HAP-1 (cell line): ENCODE data around the gene GDF11.

ENCODE experiments used
- DNase-seq, 2 experiments: peaks; one replicate each; pipeline ENCODE4 v3.0.0-alpha.2; 2016 to 2020; ENCODE audit warnings: low spot score in 2 of 2
- H3K27me3 ChIP-seq: fragments of 250-450 bp; sonication (Bioruptor Pico); 2 replicates; pipeline ENCODE4 v1.5.1; 2020; ENCODE audit warnings: low read depth, mild to moderate bottlenecking, moderate library complexity
- H3K36me3 ChIP-seq: fragments of 250-450 bp; sonication (Bioruptor Pico); replicated peaks from 2 replicates; pipeline ENCODE4 v1.5.1; 2020; ENCODE audit warnings: mild to moderate bottlenecking
- H3K4me1 ChIP-seq: fragments of 250-450 bp; sonication (Bioruptor Pico); 2 replicates; pipeline ENCODE4 v1.5.1; 2020; ENCODE audit warnings: mild to moderate bottlenecking
- H3K4me3 ChIP-seq: fragments of 250-450 bp; sonication (Bioruptor Pico); 2 replicates; pipeline ENCODE4 v1.5.1; 2020; ENCODE audit warnings: mild to moderate bottlenecking, moderate library complexity
- H3K9me3 ChIP-seq: fragments of 250-450 bp; sonication (Bioruptor Pico); 2 replicates; pipeline ENCODE4 v1.5.1; 2020; ENCODE audit warnings: mild to moderate bottlenecking, moderate library complexity
- in situ Hi-C: fragments of 300-500 bp; cut with MboI; formaldehyde crosslinking; loops from 3 replicates; pipeline ENCODE4 v1.14.3; 2020; ENCODE audit warnings: low sequenced_read_pairs, inconsistent platforms, mixed read lengths

The GDF11 gene

DNA sequence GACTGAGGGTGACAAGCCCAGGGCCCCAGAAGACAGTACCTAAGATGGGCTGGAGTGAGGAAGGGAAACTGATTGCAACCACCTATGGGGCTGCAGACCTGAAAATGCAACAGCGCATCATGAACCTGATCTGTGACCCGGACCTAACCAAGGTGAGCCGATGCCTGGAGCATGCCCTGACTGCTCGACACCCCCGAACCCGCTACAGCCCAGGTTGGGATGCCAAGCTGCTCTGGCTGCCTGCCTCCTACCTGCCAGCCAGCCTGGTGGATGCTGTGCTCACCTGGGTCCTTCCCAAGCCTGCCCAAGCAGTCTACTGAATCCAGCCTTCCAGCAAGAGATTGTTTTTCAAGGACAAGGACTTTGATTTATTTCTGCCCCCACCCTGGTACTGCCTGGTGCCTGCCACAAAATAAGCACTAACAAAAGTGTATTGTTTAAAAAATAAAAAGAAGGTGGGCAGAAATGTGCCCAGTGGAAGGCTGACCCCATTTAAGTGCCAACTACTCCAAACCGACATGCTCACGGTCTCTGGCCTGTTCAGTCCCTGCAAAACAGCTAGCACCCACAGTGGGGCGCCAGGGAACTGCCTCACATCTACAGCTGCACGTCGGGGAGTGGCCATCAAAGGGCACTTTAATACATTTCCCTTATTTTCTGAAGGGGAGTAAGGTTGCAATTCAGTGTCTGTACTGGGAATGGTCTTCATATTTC, 18.5 kb upstream of the GDF11 start:
- Histone ChIP-seq H3K27me3 (no peaks in the 10 kb centered on the region), H3K9me3 (no peaks in the 10 kb centered on the region), H3K36me3 (peaks cover 39% of the 10 kb centered on the region), H3K4me1 (peaks cover 5% of the 10 kb centered on the region), H3K4me3 (no peak overlapping the region)
- in situ Hi-C loops = no loop called here
- DNase-seq = peak; percentile 60 to 81

DNA sequence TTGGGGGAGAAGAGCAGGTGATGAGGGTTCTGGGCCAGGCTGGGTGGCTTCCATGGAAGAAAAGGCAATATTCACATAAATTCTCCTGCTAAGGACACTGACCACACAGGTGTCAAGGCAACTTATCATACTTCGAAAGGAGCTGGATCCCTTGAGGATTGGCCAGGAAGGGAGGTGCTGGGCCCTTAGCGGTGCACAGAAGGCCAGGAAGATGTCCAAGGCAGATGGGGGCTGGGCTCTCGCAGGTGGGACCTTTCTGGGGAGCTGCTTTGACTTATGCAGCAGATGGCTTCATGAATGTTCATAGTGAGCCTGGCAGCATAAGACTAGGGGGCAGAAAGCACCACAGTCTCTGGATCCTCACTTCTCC, 18.0 kb upstream of the GDF11 start:
- in situ Hi-C loops = no loop called here
- Histone ChIP-seq H3K4me3 (no peak overlapping the region), H3K9me3 (no peaks in the 10 kb centered on the region), H3K36me3 (peaks cover 39% of the 10 kb centered on the region), H3K27me3 (no peaks in the 10 kb centered on the region), H3K4me1 (peaks cover 8% of the 10 kb centered on the region)
- no peak for DNase-seq

DNA sequence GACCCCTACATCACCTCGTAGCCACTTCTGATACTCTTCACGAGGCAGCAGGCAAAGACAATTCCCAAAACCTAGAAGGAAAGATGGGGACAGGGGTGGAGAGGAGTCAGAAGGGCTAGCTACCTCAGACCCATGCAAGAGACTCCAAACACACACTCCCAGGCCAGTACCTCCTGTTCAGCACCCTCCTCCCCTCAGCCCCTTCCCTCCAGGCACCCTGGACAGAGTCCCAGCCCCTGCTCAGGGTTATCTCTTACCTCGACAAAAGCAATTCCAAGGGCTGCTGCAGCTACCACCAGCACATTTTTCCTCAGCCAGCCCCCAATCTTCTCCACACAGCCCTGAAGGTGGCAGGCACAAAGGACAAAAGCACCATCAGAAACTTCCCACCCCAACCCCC, 17.4 kb upstream of the GDF11 start:
- in situ Hi-C loops = no loop called here
- DNase-seq = no peak
- H3K4me3 ChIP-seq = no peak overlapping the region
- no peaks in the 10 kb centered on the region for H3K27me3 ChIP-seq
- H3K36me3 ChIP-seq = peaks cover 39% of the 10 kb centered on the region
- H3K9me3 ChIP-seq = no peaks in the 10 kb centered on the region
- H3K4me1 ChIP-seq = peaks cover 11% of the 10 kb centered on the region

DNA sequence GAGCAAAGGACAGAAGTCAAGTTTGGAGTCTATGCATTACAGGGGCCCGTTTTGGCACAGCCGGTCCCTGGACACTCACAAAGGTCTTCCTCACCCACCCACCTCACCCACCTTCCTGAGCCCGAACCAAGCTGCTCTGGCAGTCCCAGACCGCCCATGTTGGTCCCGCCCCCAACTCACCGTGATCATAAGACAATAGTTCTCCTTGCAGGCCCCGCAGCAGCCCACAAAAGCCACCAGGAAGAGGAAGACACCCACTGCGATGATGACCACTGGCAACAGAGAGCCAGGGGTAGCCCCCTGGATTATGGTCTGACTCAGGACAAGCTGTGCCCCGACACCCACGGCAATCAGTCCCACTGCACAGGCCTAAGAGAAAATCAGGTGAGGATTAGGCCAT, 16.0 kb upstream of the GDF11 start:
- Histone ChIP-seq H3K4me1 (peaks cover 11% of the 10 kb centered on the region), H3K36me3 (peaks cover 39% of the 10 kb centered on the region), H3K4me3 (no peak overlapping the region; the same call in 1 of the 2 replicates), H3K27me3 (no peaks in the 10 kb centered on the region), H3K9me3 (no peaks in the 10 kb centered on the region)
- in situ Hi-C loops = no loop called here
- no peak for DNase-seq

DNA sequence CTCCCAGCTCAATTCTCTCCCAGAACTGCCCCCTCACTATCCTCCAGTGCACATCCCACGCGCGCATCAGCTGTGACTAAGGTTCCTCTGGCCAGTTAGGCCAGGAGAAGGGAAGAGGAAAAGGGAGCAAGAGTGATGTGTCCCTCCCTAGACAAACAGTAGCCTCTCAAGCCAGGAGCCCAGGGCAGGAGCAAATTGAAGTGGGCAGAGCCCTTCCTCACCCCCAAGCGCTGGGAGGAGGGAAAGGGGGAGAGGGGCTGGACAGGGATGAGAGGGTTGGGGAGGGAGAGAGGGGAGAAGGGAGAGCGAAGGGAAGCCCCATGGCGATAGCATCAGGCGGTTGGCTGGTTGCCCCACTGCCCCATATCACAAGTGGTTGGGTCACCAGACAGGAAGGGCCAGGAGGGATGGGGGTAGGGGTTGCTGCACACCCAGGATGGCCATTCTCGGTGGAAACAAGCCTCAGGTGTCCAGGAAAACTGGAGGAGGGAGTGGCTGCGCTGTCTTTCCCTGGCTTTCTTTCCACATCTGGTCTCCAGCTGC, 15.2 kb upstream of the GDF11 start:
- H3K9me3 ChIP-seq = no peaks in the 10 kb centered on the region
- peaks cover 11% of the 10 kb centered on the region for H3K4me1 ChIP-seq
- in situ Hi-C loops = no loop called here
- H3K4me3 ChIP-seq = peak overlapping the region; percentile 58
- peaks cover 39% of the 10 kb centered on the region for H3K36me3 ChIP-seq
- no peak for DNase-seq
- H3K27me3 ChIP-seq = no peaks in the 10 kb centered on the region

DNA sequence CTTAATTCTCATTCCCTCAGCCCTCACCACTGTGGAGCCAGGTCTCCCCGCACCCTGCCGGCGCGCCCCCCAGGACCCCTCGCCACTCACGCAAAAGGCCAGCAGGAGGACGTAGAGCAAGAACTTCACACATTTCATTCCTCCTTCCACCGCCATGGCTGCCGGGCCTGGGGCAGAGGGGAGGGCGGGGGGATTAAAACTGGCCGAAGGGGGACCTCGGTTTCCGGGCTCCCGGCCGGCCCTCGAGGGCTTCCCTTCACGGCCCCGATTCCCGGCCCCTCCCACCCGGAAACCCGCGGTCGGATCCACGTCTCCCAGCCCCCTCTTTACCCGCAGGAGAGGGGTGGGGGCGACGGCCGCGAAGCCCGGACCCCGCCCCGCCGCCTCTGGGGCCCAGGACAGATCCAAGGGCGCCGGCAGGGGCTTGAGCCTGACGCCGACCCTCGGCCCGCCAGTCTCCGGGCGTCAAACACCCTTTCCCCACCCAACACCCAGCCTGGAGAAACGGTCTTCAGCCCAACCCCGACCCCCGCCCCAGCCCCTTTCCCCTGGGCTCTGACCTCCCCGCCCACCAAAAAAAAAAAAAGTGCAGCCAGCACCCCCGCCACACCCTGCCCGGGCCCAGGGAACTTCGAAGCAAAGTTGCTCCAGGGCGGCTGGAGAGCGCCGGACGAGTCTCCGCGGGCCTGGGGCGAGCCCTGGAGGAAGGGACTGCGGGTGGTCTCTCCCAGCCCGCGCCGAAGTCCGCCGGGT, 14.6 kb upstream of the GDF11 start:
- Histone ChIP-seq H3K4me3 (peak overlapping the region; percentile 58), H3K27me3 (no peaks in the 10 kb centered on the region), H3K4me1 (peaks cover 11% of the 10 kb centered on the region), H3K9me3 (no peaks in the 10 kb centered on the region), H3K36me3 (peaks cover 37% of the 10 kb centered on the region)
- DNase-seq = peak in 1 of 2 experiments; percentile 78
- in situ Hi-C loops = no loop called here

DNA sequence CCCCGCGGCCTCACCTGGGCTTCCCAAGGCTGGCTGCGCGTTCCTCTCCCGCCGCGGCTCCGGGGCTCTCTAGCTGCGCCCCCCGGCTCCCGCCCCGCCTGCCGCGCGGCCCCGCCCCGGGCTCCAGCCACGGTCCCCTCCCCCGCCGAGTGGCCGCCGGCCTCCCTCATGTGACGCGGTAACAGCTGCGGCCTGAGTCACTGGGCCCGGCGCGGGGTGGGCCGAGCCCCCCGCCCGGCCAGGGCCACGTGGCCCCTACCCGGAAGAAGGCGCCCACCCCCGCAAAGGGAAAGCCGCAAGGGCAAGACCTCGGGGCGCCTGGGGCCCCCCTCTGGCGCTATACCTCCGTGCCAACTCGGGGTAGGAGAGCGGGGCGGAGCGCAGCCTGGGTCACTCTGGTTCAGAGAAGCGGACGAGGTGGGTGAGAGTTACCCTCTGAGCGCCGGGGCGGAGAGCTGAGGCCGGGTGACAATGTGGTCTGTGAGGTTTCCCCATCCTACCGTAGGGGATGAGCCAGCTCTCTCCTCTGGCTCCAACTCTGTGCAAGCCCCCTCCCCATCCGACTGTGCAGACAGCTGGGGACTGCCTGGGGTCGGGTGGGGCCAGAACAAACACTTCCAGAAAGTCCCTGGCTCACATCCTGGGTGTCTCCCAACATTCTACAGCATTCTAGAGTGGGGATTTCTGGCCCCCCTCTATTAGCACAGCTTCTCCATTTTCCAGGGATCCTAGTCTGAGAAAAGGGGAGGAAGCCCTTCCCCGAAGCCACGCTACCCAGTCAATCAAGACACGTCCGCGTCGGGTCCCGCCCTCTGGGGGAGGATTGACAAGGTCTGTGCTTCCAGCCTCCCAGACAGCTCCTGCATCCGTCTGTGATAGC, 13.7 kb upstream of the GDF11 start, which contains the start of gene CD63:
TSS of gene CD63 (minus strand) at position 71 of the 880 bp plus-strand sequence. CDS start 668 bp downstream, outside the sequence.
- Histone ChIP-seq H3K4me1 (peaks cover 11% of the 10 kb centered on the region), H3K27me3 (no peaks in the 10 kb centered on the region), H3K36me3 (peaks cover 29% of the 10 kb centered on the region), H3K4me3 (peak within 1 kb of the TSS; percentile 58), H3K9me3 (no peaks in the 10 kb centered on the region)
- in situ Hi-C loops = no loop called here
- peak; percentile 84 to 92 for DNase-seq

DNA sequence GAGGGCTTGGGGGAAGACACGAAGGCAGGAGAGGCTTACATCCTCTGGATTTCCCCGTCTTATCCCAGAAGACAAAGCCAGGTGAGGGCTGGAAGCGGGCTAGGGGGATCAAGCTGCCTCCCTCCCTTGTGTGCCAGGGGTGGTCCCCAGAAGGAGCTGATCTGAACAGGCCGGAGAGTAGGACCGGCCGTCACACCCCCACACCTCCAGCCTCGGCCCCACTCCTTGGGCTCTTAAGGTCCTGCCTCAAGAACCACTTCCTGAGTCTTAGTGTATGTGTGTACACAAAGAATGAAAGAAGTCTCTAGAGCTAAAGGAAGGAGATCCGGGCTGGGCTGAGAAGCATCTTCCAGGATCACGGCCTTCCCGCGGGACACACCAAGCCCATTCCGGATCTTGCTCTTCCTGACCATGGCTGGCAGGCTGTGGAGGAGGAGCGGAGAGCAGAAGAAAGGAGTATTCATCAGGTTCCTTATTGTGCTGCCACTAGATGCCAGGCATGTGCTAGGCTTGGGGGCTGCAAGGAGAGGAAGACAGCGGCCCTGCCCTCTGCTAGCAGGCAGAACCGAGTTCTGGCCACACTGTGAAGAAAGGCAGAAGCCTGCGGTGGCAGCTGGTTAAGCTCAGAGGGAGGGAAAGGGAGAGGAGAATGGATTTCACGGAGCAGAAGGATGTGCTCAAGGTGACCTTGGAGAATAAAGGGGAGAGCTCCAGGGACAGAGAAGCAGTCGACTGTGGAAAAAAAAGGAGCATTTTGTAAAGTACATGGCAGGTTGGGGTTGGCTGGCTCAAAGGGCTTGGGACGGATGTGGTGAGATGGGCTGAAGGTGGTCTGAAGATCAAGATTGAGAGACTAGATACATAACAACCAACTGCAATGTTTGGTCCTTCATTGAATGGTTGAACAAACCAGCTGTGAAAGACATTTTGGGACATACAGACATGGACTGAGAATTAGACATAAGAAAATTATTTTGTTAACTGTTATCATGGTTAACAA, 12.8 kb upstream of the GDF11 start:
- in situ Hi-C loops = loop anchor here (10.0 kb wide), 1 partner anchor 385 kb away; the partner anchor contains the start of genes RPL41 and ZC3H10
- DNase-seq = peak; percentile 30 to 48
- H3K4me1 ChIP-seq = peaks cover 11% of the 10 kb centered on the region

DNA sequence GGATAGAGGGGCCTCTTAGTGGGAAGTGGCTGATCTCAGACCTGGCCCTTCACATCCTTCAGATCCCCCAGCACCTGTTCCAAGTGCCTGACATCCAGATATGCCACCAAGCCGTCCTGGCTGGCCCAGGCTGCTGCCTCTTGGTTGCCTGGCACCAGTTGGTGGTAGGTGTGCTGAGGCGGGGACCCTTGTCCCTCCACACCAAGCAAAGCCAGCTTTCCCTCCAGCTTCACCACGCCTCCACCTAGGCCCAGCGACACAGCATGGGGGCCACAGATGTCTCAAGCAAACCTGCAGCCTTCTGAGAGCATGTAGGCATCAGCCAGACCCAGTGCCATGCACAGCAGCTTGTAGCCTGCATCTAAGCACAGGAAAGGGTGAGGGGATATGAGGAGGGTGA, 10.6 kb upstream of the GDF11 start:
- no peaks in the 10 kb centered on the region for H3K27me3 ChIP-seq
- H3K4me1 ChIP-seq = peaks cover 12% of the 10 kb centered on the region
- in situ Hi-C loops = loop anchor here (10.0 kb wide), 1 partner anchor 383 kb away; the partner anchor contains the start of genes RPL41 and ZC3H10
- no peak for DNase-seq
- no peak overlapping the region for H3K4me3 ChIP-seq
- no peaks in the 10 kb centered on the region for H3K9me3 ChIP-seq
- peaks cover 1% of the 10 kb centered on the region; the same call in 1 of the 2 replicates for H3K36me3 ChIP-seq

More for the DNA sequence above, 12.8 kb upstream of the GDF11 start:
- H3K27me3 ChIP-seq = no peaks in the 10 kb centered on the region
- H3K9me3 ChIP-seq = no peaks in the 10 kb centered on the region
- H3K4me3 ChIP-seq = peak overlapping the region; percentile 58
- peaks cover 19% of the 10 kb centered on the region for H3K36me3 ChIP-seq

DNA sequence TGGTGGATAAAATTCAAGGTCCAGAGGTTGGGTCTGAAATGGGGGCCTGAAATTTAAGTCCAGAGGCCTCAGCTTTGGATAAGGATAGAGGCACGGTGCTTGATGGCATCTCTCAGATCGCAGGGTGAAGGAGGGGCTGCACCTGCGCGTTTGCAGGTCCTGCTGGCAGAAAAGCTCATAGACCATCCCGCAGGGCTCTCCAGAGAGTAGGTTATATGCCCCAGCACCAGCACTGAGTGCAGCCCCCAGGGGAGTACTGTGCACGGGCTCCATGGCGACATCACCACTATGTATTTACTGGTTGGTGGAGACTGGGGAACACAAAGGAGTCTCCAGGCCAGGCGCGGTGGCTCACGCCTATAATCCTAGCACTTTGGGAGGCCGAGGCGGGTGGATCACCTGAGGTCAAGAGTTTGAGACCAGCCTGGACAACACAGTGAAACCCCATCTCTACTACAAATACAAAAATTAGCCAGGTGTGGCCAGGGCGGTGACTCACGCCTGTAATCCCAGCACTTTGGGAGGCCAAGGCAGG, 9.8 kb upstream of the GDF11 start:
- Histone ChIP-seq H3K9me3 (no peaks in the 10 kb centered on the region), H3K4me1 (peaks cover 18% of the 10 kb centered on the region), H3K27me3 (no peaks in the 10 kb centered on the region), H3K36me3 (no peaks in the 10 kb centered on the region), H3K4me3 (no peak overlapping the region)
- DNase-seq = no peak
- in situ Hi-C loops = loop anchor here (10.0 kb wide), 1 partner anchor 382 kb away; the partner anchor contains the start of genes RPL41 and ZC3H10

DNA sequence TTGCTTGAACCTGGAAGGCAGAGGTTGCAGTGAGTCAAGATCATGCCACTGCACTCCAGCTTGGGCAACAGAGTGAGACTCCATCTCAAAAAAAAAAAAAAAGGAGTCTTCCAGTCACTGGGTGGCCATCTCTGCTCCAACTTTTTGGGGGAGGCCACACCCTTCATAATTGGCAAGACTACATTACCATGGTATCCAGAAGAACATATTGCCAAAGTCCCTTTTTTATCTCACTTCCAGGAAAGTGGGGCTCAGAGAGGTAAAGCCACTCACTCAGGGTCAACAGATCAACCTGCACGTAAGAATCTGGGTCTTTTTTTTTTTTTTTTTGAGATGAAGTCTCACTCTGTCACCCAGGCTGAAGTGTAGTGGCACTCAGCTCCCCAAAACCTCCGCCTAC, 9.1 kb upstream of the GDF11 start:
- H3K4me1 ChIP-seq = peaks cover 18% of the 10 kb centered on the region
- H3K4me3 ChIP-seq = no peak overlapping the region
- H3K27me3 ChIP-seq = no peaks in the 10 kb centered on the region
- no peaks in the 10 kb centered on the region for H3K36me3 ChIP-seq
- no peak for DNase-seq
- in situ Hi-C loops = loop anchor here (10.0 kb wide), 1 partner anchor 381 kb away; the partner anchor contains the start of genes RPL41 and ZC3H10
- H3K9me3 ChIP-seq = no peaks in the 10 kb centered on the region

DNA sequence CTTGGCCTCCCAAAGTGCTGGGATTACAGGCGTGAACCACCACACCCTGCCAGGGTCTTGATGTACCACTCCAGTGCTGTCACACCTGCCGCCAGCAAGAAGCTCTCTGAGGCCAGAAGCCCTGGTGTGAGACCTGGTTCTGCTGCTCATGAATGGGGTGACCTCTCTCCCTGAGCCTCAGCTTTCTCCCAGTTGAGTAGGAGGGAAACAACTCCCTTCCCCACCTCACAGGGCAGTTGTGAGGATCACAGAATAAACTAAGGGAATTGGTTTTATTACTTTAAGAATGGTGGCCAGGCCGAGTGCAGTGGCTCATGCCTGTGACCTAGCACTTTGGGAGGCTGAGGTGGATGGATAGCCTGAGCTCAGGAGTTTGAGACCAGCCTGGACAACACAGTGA, 8.3 kb upstream of the GDF11 start:
- no peak for DNase-seq
- H3K4me1 ChIP-seq = peaks cover 16% of the 10 kb centered on the region
- no peaks in the 10 kb centered on the region for H3K36me3 ChIP-seq
- in situ Hi-C loops = loop anchor here (10.0 kb wide), 1 partner anchor 380 kb away; the partner anchor contains the start of genes RPL41 and ZC3H10
- no peaks in the 10 kb centered on the region for H3K27me3 ChIP-seq
- H3K9me3 ChIP-seq = no peaks in the 10 kb centered on the region
- H3K4me3 ChIP-seq = no peak overlapping the region
